Mucosa of descending colon (tissue), 3 donors: ENCODE data around the gene LEF1. TPM values are rescaled to one million over a fixed set of nuclear protein-coding genes. Genes with fewer than 3 reads are reported as not detected.

Source experiments
- ATAC-seq: fragments of 200-7000 bp; cut with Tn5 transposase; one replicate; pipeline ENCODE4 v1.9.1; 2020; ENCODE audit warnings: mild to moderate bottlenecking, moderate library complexity
- DNase-seq, 3 donors: peaks; one replicate each; pipeline ENCODE4 v3.0.0-alpha.2; 2020
- H3K36me3 ChIP-seq: fragments of 200-600 bp; one replicate; pipeline ENCODE4 v1.8.0; 2021; ENCODE audit warnings: low read depth, mild to moderate bottlenecking
- H3K4me1 ChIP-seq: fragments of 200-600 bp; one replicate; pipeline ENCODE4 v1.8.0; 2021; ENCODE audit warnings: low read depth, mild to moderate bottlenecking
- H3K4me3 ChIP-seq: fragments of 200-600 bp; one replicate; pipeline ENCODE4 v1.8.0; 2021; ENCODE audit warnings: mild to moderate bottlenecking
- H3K9me3 ChIP-seq: fragments of 200-600 bp; one replicate; pipeline ENCODE4 v1.8.0; 2021; ENCODE audit warnings: mild to moderate bottlenecking
- CTCF ChIP-seq: fragments of 200-600 bp; IDR thresholded peaks from one replicate; pipeline ENCODE4 v1.8.0; 2022; ENCODE audit warnings: antibody characterized with exemption, mild to moderate bottlenecking
- intact Hi-C, 2 donors: fragments of 100-400 bp; cut with DNase I in 1 of 2; cut with micrococcal nuclease in 1 of 2; formaldehyde crosslinking; loops; one replicate each; pipeline versions ENCODE4 v1.11.0 to v1.11.1; 2022; cut with DNase I, micrococcal nuclease
- total RNA-seq, 3 donors: library from RNA; stranded (reverse); fragmentation: NEBNext Ultra II Directional in 2 of 3; extraction: Animal tissue kit (Norgen Biotek cat#: 25700) in 2 of 3; gene quantifications; one replicate each; pipeline versions ENCODE4 v1.2.1 to v1.2.4, GENCODE V29; 2021 to 2023
- donor health status: DM: no; HTN: no; CAD: no; lungs with moderate emphysema.
- donor health status: DM: no; HTN: no; CAD: no.
- donor health status: DM: no; HTN: yes; CAD: no.

The LEF1 gene
- total RNA-seq, 3 donors from 2014 or later: 2.2 to 3.9 (median 2.5) TPM

DNA sequence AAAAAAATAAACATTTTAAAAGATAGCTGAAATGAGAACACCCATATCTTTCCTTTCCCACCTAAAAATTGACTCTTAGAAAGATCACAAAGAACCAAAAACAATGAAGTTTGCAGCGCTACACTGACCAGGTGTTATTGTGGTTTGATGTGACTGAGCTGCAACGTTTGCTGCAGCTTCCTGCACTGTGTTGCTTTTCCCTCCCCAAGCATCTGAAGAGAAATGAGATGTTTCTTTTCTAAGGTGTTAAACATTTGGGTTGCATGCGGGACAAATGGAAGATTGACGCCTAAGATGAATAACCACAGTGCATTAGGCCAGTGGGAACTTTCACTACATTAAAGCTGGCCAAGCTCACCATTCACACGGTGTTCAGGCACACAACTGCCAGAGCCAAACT lies 8.9 kb downstream of the LEF1 start:
- no peak for DNase-seq
- TF ChIP-seq CTCF: no peak
- Histone ChIP-seq H3K36me3 (no peaks in the 10 kb centered on the region), H3K4me3 (no peak overlapping the region), H3K9me3 (no peaks in the 10 kb centered on the region), H3K4me1 (no peaks in the 10 kb centered on the region)
- no peak for ATAC-seq
- intact Hi-C loops: no loop called here

DNA sequence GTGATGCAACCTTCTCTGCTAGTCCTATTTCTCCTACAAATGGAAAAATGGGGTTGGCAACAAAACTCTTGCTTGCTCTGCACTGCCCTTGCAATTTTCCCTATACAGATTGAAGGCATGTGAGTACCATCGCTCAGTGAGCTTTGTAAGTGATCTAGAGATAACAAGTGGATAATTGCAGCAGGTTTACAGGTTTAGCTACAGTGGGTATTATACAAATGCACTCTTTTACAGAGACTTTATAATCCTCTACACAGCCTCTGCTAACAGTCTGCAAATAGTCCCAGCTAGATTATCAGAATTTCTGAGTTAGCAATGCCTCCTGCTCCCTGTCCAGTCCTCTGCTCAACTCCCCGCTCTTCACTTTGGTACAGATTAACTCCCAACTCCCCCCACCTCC lies 11.1 kb downstream of the LEF1 start:
- no peaks in the 10 kb centered on the region for H3K4me1 ChIP-seq
- TF ChIP-seq CTCF: no peak
- H3K36me3 ChIP-seq: no peaks in the 10 kb centered on the region
- no peak overlapping the region for H3K4me3 ChIP-seq
- no peak for ATAC-seq
- no peak for DNase-seq
- intact Hi-C loops: no loop called here
- H3K9me3 ChIP-seq: no peaks in the 10 kb centered on the region

DNA sequence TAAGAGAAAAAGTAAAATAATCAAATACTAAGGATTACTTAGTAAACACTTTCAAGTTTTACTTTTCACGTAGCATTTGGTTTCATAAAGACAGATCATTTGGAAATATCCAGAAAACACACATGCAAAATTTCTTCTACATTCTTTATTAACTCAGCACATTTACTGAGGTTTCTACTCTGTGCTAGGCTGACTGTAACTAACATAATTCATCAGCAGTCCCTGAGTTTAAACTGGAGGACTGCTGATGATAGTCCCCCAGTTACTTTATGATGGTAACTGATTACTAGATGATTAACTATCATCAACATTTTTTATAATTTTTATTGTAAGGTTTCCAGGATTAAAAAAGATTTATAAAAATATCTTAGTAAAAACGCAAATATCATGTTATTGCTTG lies 12.3 kb downstream of the LEF1 start:
- no peak for ATAC-seq
- Histone ChIP-seq H3K4me3 (no peak overlapping the region), H3K9me3 (no peaks in the 10 kb centered on the region), H3K4me1 (no peaks in the 10 kb centered on the region), H3K36me3 (no peaks in the 10 kb centered on the region)
- no peak for DNase-seq
- intact Hi-C loops: no loop called here
- no peak for TF ChIP-seq CTCF

GRCh38 chr4:108155373-108155772 lies 13.4 kb downstream of the LEF1 start:
- DNase-seq: no peak
- H3K36me3 ChIP-seq: no peaks in the 10 kb centered on the region
- no peak for TF ChIP-seq CTCF

GRCh38 chr4:108152980-108153379 lies 15.8 kb downstream of the LEF1 start:
- intact Hi-C loops: no loop called here
- Histone ChIP-seq H3K4me1 (no peaks in the 10 kb centered on the region), H3K4me3 (no peak overlapping the region), H3K9me3 (no peaks in the 10 kb centered on the region), H3K36me3 (no peaks in the 10 kb centered on the region)
- ATAC-seq (no peak), DNase-seq (no peak)
- TF ChIP-seq CTCF: no peak

More at GRCh38 chr4:108155373-108155772, 13.4 kb downstream of the LEF1 start:
- intact Hi-C loops: no loop called here
- H3K4me1 ChIP-seq: no peaks in the 10 kb centered on the region
- no peak for ATAC-seq
- no peaks in the 10 kb centered on the region for H3K9me3 ChIP-seq
- H3K4me3 ChIP-seq: no peak overlapping the region
